ENCODE measurements around the gene FOXL2NB. TPM values are rescaled to one million over a fixed set of nuclear protein-coding genes. Genes with fewer than 3 reads are reported as not detected.

The FOXL2NB gene
- total and polyA plus RNA-seq, 10 of the 15 experiments (the other 5 are each of a cell fraction or from before 2014, with no cell fraction given): not detected

- no peak for TF ChIP-seq ZBTB40 (IDR thresholded peaks at IDR 0.05; ENCODE audit: borderline replicate concordance)
- TF ChIP-seq BHLHE40 (IDR thresholded peaks at IDR 0.05; ENCODE audit: borderline replicate concordance in 1 of 2, low read depth in 2 of 2, low read length in 1 of 2): peak; percentile 37 to 38; a peak in 1 of 4 replicates
- TF ChIP-seq RELA (IDR thresholded peaks at IDR 0.05; ENCODE audit: borderline replicate concordance, partially characterized antibody): no peak
- 0 out of 2 replicates have a peak, but pooled peaks have one; percentile 15 for TF ChIP-seq IKZF1 (conservative IDR thresholded peaks at IDR 0.05)
- no peak for TF ChIP-seq DPF2 (IDR thresholded peaks at IDR 0.05)
- TF ChIP-seq SMC3 (IDR thresholded peaks at IDR 0.05; ENCODE audit: borderline replicate concordance, low read length): peak; percentile 56; the same call in 1 of the 2 replicates
- no peak for TF ChIP-seq STAT1 (conservative IDR thresholded peaks at IDR 0.05)
- TF ChIP-seq ZNF687 (IDR thresholded peaks at IDR 0.05): no peak
- TF ChIP-seq GABPA (IDR thresholded peaks at IDR 0.05; ENCODE audit: low read depth): no peak
- no peak for TF ChIP-seq JUNB (IDR thresholded peaks at IDR 0.05)
- peak; percentile 33; the same call in 1 of the 2 replicates for TF ChIP-seq RAD21 (IDR thresholded peaks at IDR 0.05; ENCODE audit: insufficient read depth, low read depth, low read length)
- TF ChIP-seq ESRRA (IDR thresholded peaks at IDR 0.05; ENCODE audit: low read length): no peak
- peak; percentile 37 for TF ChIP-seq RUNX3 (IDR thresholded peaks at IDR 0.05; ENCODE audit: low read length)
- 0 out of 2 replicates have a peak, but pooled peaks have one; percentile 34 for TF ChIP-seq YY1 (IDR thresholded peaks at IDR 0.05; ENCODE audit: low read depth, low read length)
- TF ChIP-seq NBN (IDR thresholded peaks at IDR 0.05): no peak
- no peak for TF ChIP-seq ETV6 (conservative IDR thresholded peaks at IDR 0.05 in 1 of 2, IDR thresholded peaks at IDR 0.05 in 1 of 2; ENCODE audit: borderline replicate concordance in 1 of 2, low read depth in 1 of 2)
Measured at GRCh38 chr3:138935863-138936740, 10.9 kb upstream of the FOXL2NB start (continued).
